Anterior cingulate cortex (tissue), 58 donors: ENCODE data around the gene GALNT18.
A peak's percentile ranks its signal among the peaks of the same experiment; 100 is the strongest.
"Not testable (repeated sequence)": the region's sequence is repeated elsewhere in the genome, so short reads cannot be mapped to it uniquely, and the experiment has no call there.

Experiments
- DNase-seq, 58 donors: peaks; one replicate each; lab custom pipeline; 2025; lab: John Stamatoyannopoulos, UW

Gene GALNT18

GRCh38 chr11:11476971-11477645, 144.7 kb downstream of the GALNT18 start:
- DNase-seq, result peak in 38 of 58 donors; percentile 12 to 73 (median 41)

- no peak for DNase-seq
Observed at GRCh38 chr11:11476499-11476898, 145.3 kb downstream of the GALNT18 start.

GRCh38 chr11:11472106-11472505, 149.7 kb downstream of the GALNT18 start:
- DNase-seq, result no peak

- no peak for DNase-seq
Observed at GRCh38 chr11:11471201-11471600, 150.6 kb downstream of the GALNT18 start.

- DNase-seq, result no peak
Observed at GRCh38 chr11:11468954-11469353, 152.9 kb downstream of the GALNT18 start.

GRCh38 chr11:11467312-11467711, 154.5 kb downstream of the GALNT18 start:
- DNase-seq, result no peak

GRCh38 chr11:11464555-11464954, 157.2 kb downstream of the GALNT18 start:
- no peak for DNase-seq

GRCh38 chr11:11463405-11463804, 158.4 kb downstream of the GALNT18 start:
- DNase-seq, result no peak

GRCh38 chr11:11461473-11461872, 160.3 kb downstream of the GALNT18 start:
- DNase-seq, result peak in 35 of 58 donors; percentile 5 to 72 (median 33)

GRCh38 chr11:11459578-11459977, 162.2 kb downstream of the GALNT18 start:
- no peak for DNase-seq

- DNase-seq, result no peak
Observed at GRCh38 chr11:11458485-11458884, 163.3 kb downstream of the GALNT18 start.

- no peak for DNase-seq
Observed at GRCh38 chr11:11458001-11458400, 163.8 kb downstream of the GALNT18 start.

GRCh38 chr11:11456866-11457265, 164.9 kb downstream of the GALNT18 start:
- no peak for DNase-seq

GRCh38 chr11:11454671-11455223, 167.1 kb downstream of the GALNT18 start:
- DNase-seq, result no peak

- DNase-seq, result no peak
Observed at GRCh38 chr11:11451501-11452005, 170.3 kb downstream of the GALNT18 start.

GRCh38 chr11:11450744-11451362, 171.0 kb downstream of the GALNT18 start:
- DNase-seq, result no peak

- no peak for DNase-seq
Observed at GRCh38 chr11:11449327-11449726, 172.5 kb downstream of the GALNT18 start.

- no peak for DNase-seq
Observed at GRCh38 chr11:11448626-11449025, 173.2 kb downstream of the GALNT18 start.

GRCh38 chr11:11447601-11448000, 174.2 kb downstream of the GALNT18 start:
- DNase-seq, result not testable (repeated sequence)

- no peak for DNase-seq
Observed at GRCh38 chr11:11446967-11447366, 174.8 kb downstream of the GALNT18 start.

- DNase-seq, result no peak
Observed at GRCh38 chr11:11446564-11446963, 175.2 kb downstream of the GALNT18 start.
